GM23338 (cell line): ENCODE data around the gene XRN2. TPM values are rescaled to one million over a fixed set of nuclear protein-coding genes. Genes with fewer than 3 reads are reported as not detected.

Experiments used
- ATAC-seq: fragments of 200-7000 bp; cut with Tn5 transposase; 3 replicates; pipeline ENCODE4 v1.9.1; 2020
- DNase-seq: peaks from one replicate; pipeline ENCODE4 v3.0.0-alpha.2; 2015; ENCODE audit warnings: low spot score
- H2AFZ ChIP-seq: fragments of 200-600 bp; sonication (generic); 2 replicates; pipeline ENCODE4 v1.8.0; 2016; ENCODE audit warnings: antibody characterized with exemption, mild to moderate bottlenecking, moderate library complexity
- H3F3A ChIP-seq: fragments of 200-600 bp; sonication (generic); replicated peaks from 2 replicates; pipeline ENCODE4 v1.8.0; 2017; ENCODE audit warnings: antibody characterized with exemption, mixed run types, low read depth
- H3K27ac ChIP-seq: fragments of 200-600 bp; sonication (generic); 2 replicates; pipeline ENCODE4 v1.6.1; 2016; ENCODE audit warnings: low read depth
- H3K27me3 ChIP-seq: fragments of 200-600 bp; sonication (generic); 2 replicates; pipeline ENCODE4 v1.8.0; 2016; ENCODE audit warnings: mild to moderate bottlenecking, mixed run types, moderate library complexity; ENCODE audit not compliant: insufficient read depth
- H3K36me3 ChIP-seq: fragments of 200-600 bp; sonication (generic); 2 replicates; pipeline ENCODE4 v1.8.0; 2016; ENCODE audit warnings: mild to moderate bottlenecking; ENCODE audit not compliant: insufficient read depth
- H3K4me1 ChIP-seq: fragments of 200-600 bp; sonication (generic); 2 replicates; pipeline ENCODE4 v1.8.0; 2016; ENCODE audit warnings: mild to moderate bottlenecking, moderate library complexity; ENCODE audit not compliant: insufficient read depth
- H3K4me2 ChIP-seq: fragments of 200-600 bp; sonication (generic); 2 replicates; pipeline ENCODE4 v1.7.1; 2017; ENCODE audit warnings: mixed run types
- H3K4me3 ChIP-seq: fragments of 200-600 bp; sonication (generic); 2 replicates; pipeline ENCODE4 v1.6.1; 2016; ENCODE audit warnings: mixed run types
- H3K79me2 ChIP-seq: fragments of 200-600 bp; sonication (generic); replicated peaks from 2 replicates; pipeline ENCODE4 v1.8.0; 2017; ENCODE audit warnings: mild to moderate bottlenecking; ENCODE audit not compliant: insufficient read depth
- H3K9me2 ChIP-seq: fragments of 200-600 bp; sonication (generic); 2 replicates; pipeline ENCODE4 v1.8.0; 2017; ENCODE audit not compliant: insufficient read depth
- H4K20me1 ChIP-seq: fragments of 200-600 bp; sonication (generic); replicated peaks from 2 replicates; pipeline ENCODE4 v1.8.0; 2017; ENCODE audit warnings: mild to moderate bottlenecking; ENCODE audit not compliant: insufficient read depth
- H3K27ac Mint-ChIP-seq: 2 replicates; pipeline ENCODE4 v1.8.0; 2020; ENCODE audit warnings: inconsistent platforms, mild to moderate bottlenecking, moderate library complexity, mixed read lengths
- H3K27me3 Mint-ChIP-seq: 3 replicates; pipeline ENCODE4 v1.8.0; 2022; ENCODE audit warnings: low read depth, mild to moderate bottlenecking, moderate library complexity, mixed read lengths, inconsistent platforms; ENCODE audit not compliant: insufficient read depth, poor library complexity
- H3K36me3 Mint-ChIP-seq: 3 replicates; pipeline ENCODE4 v1.8.0; 2021; ENCODE audit warnings: low read depth, mild to moderate bottlenecking, inconsistent platforms, moderate library complexity, mixed read lengths
- H3K4me1 Mint-ChIP-seq: 3 replicates; pipeline ENCODE4 v1.8.0; 2020; ENCODE audit warnings: mild to moderate bottlenecking, inconsistent platforms, mixed read lengths
- H3K4me3 Mint-ChIP-seq: 3 replicates; pipeline ENCODE4 v1.8.0; 2021; ENCODE audit warnings: moderate library complexity, mild to moderate bottlenecking, inconsistent platforms, mixed read lengths
- H3K9me3 Mint-ChIP-seq: 3 replicates; pipeline ENCODE4 v1.8.0; 2020; ENCODE audit warnings: moderate library complexity, mild to moderate bottlenecking, inconsistent platforms, mixed read lengths
- CREB1 ChIP-seq: fragments of 250-450 bp; sonication (Bioruptor Pico); IDR thresholded peaks from 2 replicates; pipeline ENCODE4 v1.5.0; 2020; ENCODE audit warnings: low read depth, mild to moderate bottlenecking, moderate library complexity
- CTCF ChIP-seq, 2 experiments: fragments of 200-600 bp in 1 of 2; sonication (generic) in 1 of 2; conservative IDR thresholded peaks; 2 replicates each; pipeline versions ENCODE4 v1.5.1 to v1.6.1; 2016 to 2017; ENCODE audit warnings: antibody characterized with exemption in 2 of 2, low read depth in 2 of 2, mild to moderate bottlenecking in 2 of 2, moderate library complexity in 1 of 2
- ETS1 ChIP-seq: IDR thresholded peaks from 2 replicates; pipeline ENCODE4 v1.6.1; 2016; ENCODE audit warnings: antibody characterized with exemption
- EZH2 ChIP-seq: fragments of 200-600 bp; sonication (generic); IDR thresholded peaks from one replicate; pipeline ENCODE4 v1.8.0; 2017; ENCODE audit warnings: antibody characterized with exemption, mild to moderate bottlenecking, low read depth; ENCODE audit not compliant: unreplicated experiment
- EZH2phosphoT487 ChIP-seq: fragments of 200-600 bp; sonication (generic); IDR thresholded peaks from one replicate; pipeline ENCODE4 v1.8.1; 2018; ENCODE audit warnings: antibody characterized with exemption; ENCODE audit not compliant: unreplicated experiment
- JUNB ChIP-seq: IDR thresholded peaks from one replicate; pipeline ENCODE4 v1.6.1; 2016; ENCODE audit warnings: antibody characterized with exemption; ENCODE audit not compliant: unreplicated experiment
- NANOG ChIP-seq: IDR thresholded peaks from 2 replicates; pipeline ENCODE4 v1.6.1; 2016; ENCODE audit warnings: antibody characterized with exemption, borderline replicate concordance
- POLR2AphosphoS5 ChIP-seq: IDR thresholded peaks from 2 replicates; pipeline ENCODE4 v1.6.1; 2016; ENCODE audit warnings: antibody characterized with exemption, low read depth
- REST ChIP-seq: IDR thresholded peaks from one replicate; pipeline ENCODE4 v1.6.1; 2018; ENCODE audit warnings: antibody characterized with exemption; ENCODE audit not compliant: unreplicated experiment
- STAT1 ChIP-seq: IDR thresholded peaks from one replicate; pipeline ENCODE4 v1.6.1; 2016; ENCODE audit warnings: antibody characterized with exemption; ENCODE audit not compliant: unreplicated experiment
- ZNF114 ChIP-seq: fragments of 250-450 bp; sonication (Bioruptor Pico); IDR thresholded peaks from 2 replicates; pipeline ENCODE4 v1.5.0; 2020; ENCODE audit warnings: mild to moderate bottlenecking, moderate library complexity
- ZNF331 ChIP-seq: fragments of 250-450 bp; sonication (Bioruptor Pico); IDR thresholded peaks from 2 replicates; pipeline ENCODE4 v1.5.0; 2020; ENCODE audit warnings: low read depth, mild to moderate bottlenecking, moderate library complexity
- ZNF462 ChIP-seq: fragments of 250-450 bp; sonication (Bioruptor Pico); IDR thresholded peaks from 2 replicates; pipeline ENCODE4 v1.5.0; 2020; ENCODE audit warnings: mild to moderate bottlenecking, moderate library complexity
- polyA plus RNA-seq: library from polyadenylated mRNA; unstranded; fragments of >200 nt; fragmentation: Nextera tagmentation; extraction: Ambion mirVana; gene quantifications from 2 replicates; pipeline ENCODE4 v1.2.1, GENCODE V29; 2016
- total RNA-seq: library from RNA; depleted of rRNA; stranded (reverse); fragments of >200 nt; shearing (Covaris generic); gene quantifications from 2 replicates; pipeline ENCODE4 v1.2.3, GENCODE V29; 2014

Gene XRN2
- total and polyA plus RNA-seq, 2 experiments from 2014 or later: 113 to 150 TPM

GRCh38 chr20:21411725-21412124, 108.6 kb downstream of the XRN2 start:
- H3K36me3 ChIP-seq: no peaks in the 10 kb centered on the region
- H3K4me3 ChIP-seq: no peak overlapping the region
- H3K79me2 ChIP-seq: no peaks in the 10 kb centered on the region
- TF ChIP-seq NANOG: no peak
- TF ChIP-seq EZH2: no peak
- TF ChIP-seq REST: no peak
- TF ChIP-seq JUNB: no peak
- TF ChIP-seq ZNF114: no peak
- TF ChIP-seq EZH2phosphoT487: no peak
- TF ChIP-seq POLR2AphosphoS5: no peak
- TF ChIP-seq ZNF331 (CRISPR knock-in tag): no peak
- no peak for TF ChIP-seq ETS1
- no peak for TF ChIP-seq CREB1 (CRISPR knock-in tag)
- no peak for TF ChIP-seq ZNF462 (CRISPR knock-in tag)
- no peak for TF ChIP-seq STAT1
- no peak for TF ChIP-seq CTCF (conservative IDR thresholded peaks at IDR 0.05; ENCODE audit: low read depth in 2 of 2)
- ATAC-seq (no peak), DNase-seq (no peak)
- no peaks in the 10 kb centered on the region for H3F3A ChIP-seq
- no peak overlapping the region for H3K27ac ChIP-seq
- H3K4me1 ChIP-seq: no peaks in the 10 kb centered on the region
- no peaks in the 10 kb centered on the region for H4K20me1 ChIP-seq
- Mint-ChIP-seq H3K4me3 (no peak overlapping the region), H3K27me3 (peaks cover 2% of the 10 kb centered on the region), H3K9me3 (peaks cover 8% of the 10 kb centered on the region; the same call in 1 of the 3 replicates), H3K36me3 (no peaks in the 10 kb centered on the region; the same call in 2 of the 3 replicates), H3K27ac (no peak overlapping the region), H3K4me1 (no peaks in the 10 kb centered on the region)
- H2AFZ ChIP-seq: no peak overlapping the region
- H3K9me2 ChIP-seq: no peaks in the 10 kb centered on the region; the same call in 1 of the 2 replicates
- H3K27me3 ChIP-seq: no peaks in the 10 kb centered on the region
- no peak overlapping the region for H3K4me2 ChIP-seq
